ENCODE results near the gene HSD17B2. TPM values are rescaled to one million over a fixed set of nuclear protein-coding genes. Genes with fewer than 3 reads are reported as not detected.
A peak's percentile ranks its signal among the peaks of the same experiment; 100 is the strongest.
"Not testable (repeated sequence)": the region's sequence is repeated elsewhere in the genome, so short reads cannot be mapped to it uniquely, and the experiment has no call there.

The HSD17B2 gene
- total RNA-seq, 1 donor from 2014 or later, result 105 TPM

DNA sequence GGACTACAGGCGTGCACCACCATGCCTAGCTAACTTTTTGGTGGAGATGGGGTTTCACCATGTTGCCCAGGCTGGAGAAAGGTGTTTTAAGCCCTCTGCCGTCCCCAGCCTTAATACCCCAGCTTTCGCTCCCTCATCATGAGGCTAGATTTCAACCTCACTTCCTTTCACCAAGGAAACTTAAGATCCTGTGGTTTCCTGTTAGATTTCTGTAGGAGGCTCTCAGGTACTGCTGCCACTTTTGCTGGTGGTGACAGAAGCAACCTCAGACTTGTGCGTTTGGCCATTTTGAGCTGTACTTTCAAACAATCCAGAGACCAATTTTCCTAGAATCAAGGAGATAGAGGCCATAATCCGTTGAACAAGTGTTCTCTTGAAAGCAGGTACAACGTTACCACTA lies 98.7 kb downstream of the HSD17B2 start:
- DNase-seq (ENCODE audit: low read depth in 2 of 2), result no peak

DNA sequence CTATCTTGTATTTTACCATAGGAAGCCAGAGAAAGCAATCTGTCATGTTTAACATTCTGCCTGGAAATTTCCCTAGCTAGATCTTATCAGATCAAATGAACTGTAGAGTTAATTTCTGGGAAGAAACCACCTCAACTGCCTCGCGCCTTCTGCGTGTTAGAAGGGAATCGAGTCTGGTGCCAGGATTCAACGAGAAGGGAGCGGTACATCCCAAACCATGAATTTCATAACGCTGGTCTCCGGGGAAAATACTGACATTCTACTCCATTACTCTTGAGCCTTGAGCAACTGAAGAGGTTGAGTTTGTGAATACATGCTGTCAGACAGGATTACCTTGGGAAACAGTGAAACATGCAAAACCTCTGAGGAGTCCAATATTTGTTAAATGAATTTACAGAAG lies 99.8 kb downstream of the HSD17B2 start:
- no peak for DNase-seq (ENCODE audit: low read depth in 2 of 2)

DNA sequence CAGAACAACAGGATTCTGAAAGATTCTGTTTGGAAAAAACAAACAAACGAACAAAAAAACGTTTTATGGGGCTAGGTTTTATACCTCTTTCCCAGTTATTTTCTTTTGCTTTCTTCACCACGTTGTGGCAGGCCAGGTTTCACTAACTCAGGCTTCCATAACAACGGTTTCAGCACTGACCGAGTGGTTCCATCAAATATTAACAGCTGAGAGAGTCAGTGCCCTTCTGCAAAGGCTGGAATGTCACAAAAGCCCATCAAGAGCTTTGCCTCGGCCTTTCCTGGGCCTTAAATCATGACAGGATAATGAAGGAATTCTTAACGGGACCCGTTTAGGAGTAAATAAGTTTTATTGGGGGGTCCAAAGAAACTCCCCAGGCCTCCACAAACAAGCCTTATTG lies 100.8 kb downstream of the HSD17B2 start:
- DNase-seq (ENCODE audit: low read depth in 2 of 2), result no peak

DNA sequence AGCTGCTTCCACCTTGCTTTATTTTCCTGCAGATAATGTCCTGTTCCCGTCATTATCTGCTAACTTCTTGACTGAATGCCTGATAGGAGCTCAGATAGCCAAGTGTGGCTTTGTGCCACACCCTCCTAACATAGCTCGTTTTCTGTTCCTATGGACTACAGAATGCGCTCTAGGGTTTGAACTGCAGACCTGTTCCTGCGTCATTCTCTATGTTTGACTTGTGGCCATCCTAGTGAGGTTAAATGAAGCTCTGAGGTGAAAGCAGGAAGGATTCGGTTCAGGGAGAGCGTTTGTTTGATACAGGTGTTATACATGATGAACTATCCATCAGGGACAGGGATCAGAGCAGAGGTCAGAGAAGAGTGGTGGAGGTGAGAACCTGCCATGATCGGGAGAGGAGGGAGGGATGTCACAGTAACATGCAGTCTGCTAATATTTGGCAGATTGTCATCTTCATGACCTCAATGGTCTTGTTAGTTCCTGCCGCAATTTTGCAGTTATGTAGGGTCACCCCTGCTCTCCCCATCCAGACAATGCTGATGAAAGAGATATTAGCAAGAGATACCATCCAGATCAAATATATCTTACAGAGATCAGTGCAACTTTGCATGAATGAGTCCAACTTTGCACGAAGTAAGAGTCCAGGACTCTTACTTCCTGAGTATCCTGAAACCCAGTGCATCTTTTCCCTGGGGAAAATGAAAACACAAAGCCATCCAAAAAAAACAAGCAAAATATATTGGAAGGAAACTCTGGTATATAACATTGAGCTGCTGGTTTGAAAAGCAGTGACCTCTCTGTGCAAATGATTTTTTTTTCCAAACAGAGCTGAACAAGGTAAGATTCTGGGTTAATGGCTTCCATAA lies 102.1 kb downstream of the HSD17B2 start:
- peak; percentile 67 to 79 for DNase-seq (ENCODE audit: low read depth in 2 of 2)

DNA sequence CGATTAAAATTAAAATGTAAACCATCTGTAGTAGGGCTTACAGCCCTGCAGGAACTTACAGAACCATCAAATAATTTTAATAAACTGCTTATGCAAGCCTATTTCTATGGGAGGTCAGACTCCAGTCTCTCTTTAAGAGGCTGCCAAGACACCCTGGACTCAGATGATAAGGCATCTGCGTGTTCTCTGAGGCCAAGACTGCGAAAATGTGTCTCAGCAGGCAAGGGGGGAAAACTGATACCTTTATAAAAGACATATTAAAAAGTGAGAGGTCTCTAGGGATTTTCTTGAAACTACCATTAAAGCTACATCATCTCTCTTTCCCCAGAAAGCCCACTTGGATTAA lies 102.7 kb downstream of the HSD17B2 start:
- DNase-seq (ENCODE audit: low read depth in 2 of 2), result no peak

DNA sequence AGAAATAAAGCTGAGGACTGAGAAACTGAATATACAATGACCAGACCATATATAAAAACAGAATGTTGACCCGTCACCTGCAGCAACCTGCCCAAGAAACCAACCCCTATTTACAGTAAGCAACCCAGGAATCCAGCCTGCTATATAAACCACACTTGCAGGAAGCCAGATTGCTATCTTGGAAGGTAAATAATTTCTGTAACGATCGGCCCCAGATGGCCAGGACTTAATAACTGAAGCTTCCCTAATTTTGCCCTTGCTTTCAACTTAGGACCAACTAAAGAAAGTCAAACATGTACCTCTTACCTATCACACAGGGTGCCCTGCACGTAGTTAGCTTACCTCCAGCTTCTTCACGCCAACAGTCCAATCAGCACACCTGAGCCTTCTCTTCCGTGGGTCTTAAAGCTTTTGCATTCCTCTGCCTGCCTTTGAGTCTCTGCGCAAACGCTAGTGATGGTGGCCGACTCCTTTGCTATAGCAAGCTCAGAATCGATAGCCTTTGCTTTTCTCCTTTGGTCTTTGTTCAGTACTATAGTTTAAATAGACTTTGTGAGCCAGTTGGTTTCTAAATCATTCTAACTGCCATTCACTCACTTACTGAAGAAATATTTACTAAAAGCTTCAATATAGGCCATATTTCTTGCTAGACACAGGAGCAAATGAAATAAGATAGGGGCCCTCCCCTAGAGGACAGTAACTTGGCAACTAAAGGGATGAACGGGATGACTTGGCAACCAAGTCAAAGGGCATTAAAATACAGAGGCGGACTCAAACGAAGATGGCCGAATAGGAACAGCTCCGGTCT lies 103.6 kb downstream of the HSD17B2 start:
- DNase-seq (ENCODE audit: low read depth in 2 of 2), result no peak

DNA sequence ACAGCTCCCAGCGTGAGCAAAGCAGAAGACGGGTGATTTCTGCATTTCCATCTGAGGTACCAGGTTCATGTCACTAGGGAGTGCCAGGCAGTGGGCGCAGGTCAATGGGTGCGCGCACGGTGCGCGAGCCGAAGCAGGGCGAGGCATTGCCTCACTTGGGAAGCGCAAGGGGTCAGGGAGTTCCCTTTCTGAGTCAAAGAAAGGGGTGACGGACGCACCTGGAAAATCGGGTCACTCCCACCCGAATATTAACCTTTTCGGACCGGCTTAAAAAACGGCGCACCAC lies 104.2 kb downstream of the HSD17B2 start:
- not testable (repeated sequence) for DNase-seq (ENCODE audit: low read depth in 2 of 2)

DNA sequence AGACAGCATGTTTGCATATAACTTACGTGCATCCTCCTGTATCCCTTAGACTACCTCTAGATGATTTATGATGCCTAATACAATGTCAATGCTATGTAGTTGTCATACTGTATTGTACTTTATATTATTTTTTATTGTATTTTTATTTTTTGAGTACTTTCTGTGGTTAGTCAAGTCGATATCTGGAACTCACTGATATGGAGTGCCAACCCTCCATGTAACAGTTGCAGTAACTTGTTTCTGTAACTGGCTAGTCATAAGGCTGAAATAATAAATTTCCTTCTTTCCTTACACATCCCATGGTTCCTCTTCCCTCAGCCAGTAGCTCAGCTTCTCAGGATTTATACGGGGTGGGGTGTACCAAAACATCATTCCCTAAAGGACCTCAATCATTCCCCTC lies 111.5 kb downstream of the HSD17B2 start:
- no peak for DNase-seq (ENCODE audit: low read depth in 2 of 2)

DNA sequence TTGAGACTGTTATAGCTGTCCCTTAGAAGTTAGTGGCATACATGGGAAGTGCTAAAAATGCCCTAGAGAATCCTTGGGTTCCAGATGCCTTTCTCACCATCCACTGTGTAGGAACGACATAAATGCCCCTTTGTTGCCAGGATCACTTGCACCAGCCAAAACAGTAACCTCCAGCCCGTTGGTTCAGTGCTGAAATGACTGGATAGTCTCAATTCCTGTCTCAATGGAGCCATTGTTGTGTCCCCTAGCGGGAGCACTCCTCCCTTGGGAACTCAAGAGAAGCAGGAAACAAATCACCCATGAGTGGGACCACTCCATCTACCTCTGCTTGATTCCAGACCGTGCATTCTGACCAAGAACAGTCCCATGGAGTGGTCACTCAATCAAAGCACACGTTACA lies 111.9 kb downstream of the HSD17B2 start:
- DNase-seq (ENCODE audit: low read depth in 2 of 2), result no peak

DNA sequence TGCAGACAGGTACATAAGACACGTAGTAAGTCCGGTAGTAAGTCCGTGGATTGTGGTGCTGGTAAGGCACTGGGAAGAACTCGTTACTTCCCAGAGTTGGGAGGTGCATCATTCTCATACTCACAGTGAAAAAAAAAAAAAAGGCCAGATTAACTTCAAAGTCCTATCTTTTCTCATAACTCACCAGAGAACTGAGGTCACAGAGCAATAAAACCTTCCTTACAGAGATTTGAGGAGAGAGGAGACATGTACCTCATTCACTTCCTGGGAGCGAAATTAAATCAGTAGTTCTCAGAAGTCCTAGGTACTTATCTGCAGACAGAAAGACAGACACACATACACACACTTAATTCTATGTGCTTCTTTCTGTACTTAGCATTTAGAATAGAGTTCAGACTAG lies 112.5 kb downstream of the HSD17B2 start:
- DNase-seq (ENCODE audit: low read depth in 2 of 2), result no peak

Other genes with a start within 250 kb of the HSD17B2 start
- 1.3 and 4.4 TPM in 2 replicates for gene SDR42E1, start 23.8 kb upstream of the HSD17B2 start, total RNA-seq
- 14.3 and 17.1 TPM in 2 replicates for gene MPHOSPH6, start 135.0 kb downstream of the HSD17B2 start, total RNA-seq

Measured in dermis microvascular lymphatic vessel endothelial cell (primary cell).